PFSK-1 (cell line): Measurements from ENCODE around the gene CCDC24. TPM values are rescaled to one million over a fixed set of nuclear protein-coding genes. Genes with fewer than 3 reads are reported as not detected.
A peak's percentile ranks its signal among the peaks of the same experiment; 100 is the strongest.

ENCODE experiments used
- FOXP2 ChIP-seq: optimal IDR thresholded peaks from 2 replicates; pipeline ENCODE3; 2011; ENCODE audit warnings: borderline replicate concordance, control low read depth, inconsistent platforms; ENCODE audit not compliant: insufficient read depth; ENCODE audit errors: extremely low read length, extremely low read depth
- POLR2AphosphoS5 ChIP-seq: IDR thresholded peaks from 2 replicates; pipeline ENCODE4 v1.6.1; 2012; ENCODE audit warnings: low read depth, mild to moderate bottlenecking, control low read depth, low read length, moderate library complexity
- REST ChIP-seq, 2 experiments: IDR thresholded peaks; 2 replicates each; pipeline versions ENCODE4 v1.6.1 to v1.8.0; 2011 to 2012; ENCODE audit warnings: low read depth in 2 of 2, low read length in 2 of 2, control low read depth in 1 of 2, inconsistent platforms in 1 of 2, mild to moderate bottlenecking in 1 of 2, moderate library complexity in 1 of 2; ENCODE audit not compliant: insufficient read depth in 1 of 2
- SIN3A ChIP-seq: IDR thresholded peaks from 2 replicates; pipeline ENCODE4 v1.6.1; 2012; ENCODE audit warnings: mild to moderate bottlenecking, low read length, moderate library complexity, borderline replicate concordance; ENCODE audit not compliant: insufficient read depth
- TAF1 ChIP-seq: IDR thresholded peaks from 2 replicates; pipeline ENCODE4 v1.6.1; 2012; ENCODE audit warnings: low read length, control low read depth, borderline replicate concordance; ENCODE audit not compliant: insufficient read depth
- polyA plus RNA-seq: library from polyadenylated mRNA; unstranded; fragments of >200 nt; gene quantifications from one replicate; pipeline ENCODE4 v1.2.1, GENCODE V29; 2012; ENCODE audit warnings: low read depth, missing spikeins; ENCODE audit not compliant: insufficient read length

CCDC24 gene
- polyA plus RNA-seq, result 3.8 TPM

- TF ChIP-seq SIN3A, result peak; percentile 77; the same call in 1 of the 2 replicates
- TF ChIP-seq FOXP2, result no peak
Measured at GRCh38 chr1:43991476-43992231, at the start of gene CCDC24. CCDC24 (plus strand) TSS chr1:43991599; CDS start chr1:43991879, 280 bp downstream.

GRCh38 chr1:43942411-43942810, 49.0 kb upstream of the CCDC24 start:
- no peak for TF ChIP-seq SIN3A
- TF ChIP-seq REST (IDR thresholded peaks at IDR 0.05; ENCODE audit: insufficient read depth in 1 of 2, low read depth in 2 of 2, low read length in 2 of 2), result no peak
- no peak for TF ChIP-seq TAF1
- TF ChIP-seq POLR2AphosphoS5, result no peak

- TF ChIP-seq POLR2AphosphoS5 (no peak), REST (IDR thresholded peaks at IDR 0.05; ENCODE audit: insufficient read depth in 1 of 2, low read depth in 2 of 2, low read length in 2 of 2) (no peak), FOXP2 (no peak), SIN3A (no peak), TAF1 (no peak)
Measured at GRCh38 chr1:43944860-43945259, 46.5 kb upstream of the CCDC24 start.

GRCh38 chr1:43945674-43946235, 45.6 kb upstream of the CCDC24 start:
- TF ChIP-seq FOXP2 (no peak), REST (IDR thresholded peaks at IDR 0.05; ENCODE audit: insufficient read depth in 1 of 2, low read depth in 2 of 2, low read length in 2 of 2) (no peak), SIN3A (no peak), TAF1 (no peak), POLR2AphosphoS5 (no peak)

- TF ChIP-seq TAF1, result peak; percentile 76; the same call in 1 of the 2 replicates
- TF ChIP-seq POLR2AphosphoS5, result peak; percentile 87
- peak; percentile 70 for TF ChIP-seq FOXP2
- TF ChIP-seq SIN3A, result 0 out of 2 replicates have a peak, but pooled peaks have one; percentile 64
- peak; percentile 85 to 96 for TF ChIP-seq REST (IDR thresholded peaks at IDR 0.05; ENCODE audit: insufficient read depth in 1 of 2, low read depth in 2 of 2, low read length in 2 of 2)
Measured at GRCh38 chr1:43946236-43947060, 45.0 kb upstream of the CCDC24 start, which contains the start of gene IPO13. IPO13 (plus strand) TSS chr1:43946950; CDS start chr1:43947601, 651 bp downstream.
